A549 (cell line): ENCODE measurements around the gene BAG5. TPM values are rescaled to one million over a fixed set of nuclear protein-coding genes. Genes with fewer than 3 reads are reported as not detected.

Experiments
- ATAC-seq, 2 experiments: fragments of 200-7000 bp in 1 of 2; fragments of >200 bp in 1 of 2; cut with Nextera tagmentation in 1 of 2; cut with Tn5 transposase in 1 of 2; 3 replicates each; pipeline versions ENCODE4 v1.8.0 to v1.9.1; 2018 to 2020; ENCODE audit warnings: mild to moderate bottlenecking in 1 of 2, moderate library complexity in 1 of 2
- CTCF ChIA-PET: fragments of 300-600 bp; sonication (Branson Sonifier 250); formaldehyde crosslinking; extraction: SDS; loops from one replicate; lab custom pipeline; 2021; ENCODE audit warnings: antibody characterized with exemption, inconsistent platforms; lab: Yijun Ruan, JAX
- POLR2A ChIA-PET: fragments of 350-600 bp; formaldehyde crosslinking; extraction: SDS; loops from one replicate; lab custom pipeline; 2021; ENCODE audit warnings: antibody characterized with exemption, inconsistent platforms; lab: Yijun Ruan, JAX
- DNase-seq, 2 experiments: peaks; one replicate each; pipeline versions ENCODE4 v3.0.0 to v3.0.0-alpha.2; 2011 to 2016; ENCODE audit warnings: low read depth in 1 of 2, low spot score in 1 of 2
- FAIRE-seq: peaks from 2 replicates; lab custom pipeline; 2011; peaks lifted over from hg19 to GRCh38; lab: Jason Lieb, UNC
- H3K27ac ChIP-seq, 2 experiments: fragments of >200 bp; sonication (Bioruptor Twin); formaldehyde crosslinking; 3 replicates each; pipeline ENCODE4 v1.5.1; 2016 to 2017
- H3K4me1 ChIP-seq: fragments of >200 bp; sonication (Bioruptor Twin); formaldehyde crosslinking; 3 replicates; pipeline ENCODE4 v1.6.1; 2016
- H3K4me2 ChIP-seq: fragments of >200 bp; sonication (Bioruptor Twin); formaldehyde crosslinking; 3 replicates; pipeline ENCODE4 v1.6.1; 2016
- H3K4me3 ChIP-seq: fragments of >200 bp; sonication (Bioruptor Twin); formaldehyde crosslinking; 3 replicates; pipeline ENCODE4 v1.5.1; 2016
- H3K9me3 ChIP-seq: fragments of >200 bp; sonication (Bioruptor Twin); formaldehyde crosslinking; 3 replicates; pipeline ENCODE4 v1.6.1; 2016
- BHLHE40 ChIP-seq: IDR thresholded peaks from 2 replicates; pipeline ENCODE4 v1.6.1; 2012; ENCODE audit warnings: low read depth, low read length, inconsistent platforms
- CBX8 ChIP-seq: fragments of 200-600 bp; sonication (generic); IDR thresholded peaks from 2 replicates; pipeline ENCODE4 v1.6.1; 2016
- CEBPB ChIP-seq, 2 experiments: fragments of >200 bp in 1 of 2; sonication (Bioruptor Twin) in 1 of 2; formaldehyde crosslinking in 1 of 2; IDR thresholded peaks; 2 replicates each; pipeline ENCODE4 v1.6.1; 2012 to 2016
- CHD2 ChIP-seq: fragments of 150-350 bp; IDR thresholded peaks from 2 replicates; pipeline ENCODE4 v1.6.1; 2014; ENCODE audit warnings: low read length; ENCODE audit not compliant: partially characterized antibody
- CHD4 ChIP-seq: fragments of 200-600 bp; sonication (generic); IDR thresholded peaks from 2 replicates; pipeline ENCODE4 v1.6.1; 2016; ENCODE audit warnings: antibody characterized with exemption, mild to moderate bottlenecking, borderline replicate concordance
- EHF ChIP-seq: fragments of 250-450 bp; sonication (Bioruptor Pico); IDR thresholded peaks from 2 replicates; pipeline ENCODE4 v1.5.0; 2020; ENCODE audit warnings: mild to moderate bottlenecking
- FOSB ChIP-seq: fragments of 250-450 bp; sonication (Bioruptor Pico); IDR thresholded peaks from 2 replicates; pipeline ENCODE4 v1.5.0; 2020; ENCODE audit warnings: mild to moderate bottlenecking, moderate library complexity
- FOSL2 ChIP-seq, 2 experiments: fragments of 450-650 bp in 1 of 2; fragments of >200 bp in 1 of 2; sonication (Bioruptor Twin) in 1 of 2; formaldehyde crosslinking; IDR thresholded peaks; 2 replicates each; pipeline versions ENCODE4 v1.5.0 to v1.6.1; 2016 to 2020; ENCODE audit warnings: mild to moderate bottlenecking in 1 of 2, moderate library complexity in 1 of 2
- GATA3 ChIP-seq: IDR thresholded peaks from 2 replicates; pipeline ENCODE4 v1.6.1; 2012; ENCODE audit warnings: borderline replicate concordance
- HES2 ChIP-seq: fragments of >200 bp; sonication (Bioruptor Twin); formaldehyde crosslinking; IDR thresholded peaks from 2 replicates; pipeline ENCODE4 v1.6.1; 2016
- HEYL ChIP-seq: fragments of 250-450 bp; sonication (Bioruptor Pico); IDR thresholded peaks from 2 replicates; pipeline ENCODE4 v1.8.0; 2021; ENCODE audit warnings: mild to moderate bottlenecking, moderate library complexity
- HMGXB4 ChIP-seq: fragments of 250-450 bp; sonication (Bioruptor Pico); IDR thresholded peaks from 2 replicates; pipeline ENCODE4 v1.5.0; 2021; ENCODE audit warnings: mild to moderate bottlenecking, moderate library complexity, borderline replicate concordance
- KDM5A ChIP-seq: fragments of 200-600 bp; sonication (generic); IDR thresholded peaks from 2 replicates; pipeline ENCODE4 v1.6.1; 2016; ENCODE audit warnings: antibody characterized with exemption, mild to moderate bottlenecking
- MAX ChIP-seq: IDR thresholded peaks from 2 replicates; pipeline ENCODE4 v1.6.1; 2012
- MYC ChIP-seq: IDR thresholded peaks from 2 replicates; pipeline ENCODE4 v1.6.1; 2012; ENCODE audit warnings: mild to moderate bottlenecking, inconsistent platforms, low read length, improper control_type of control experiment, borderline replicate concordance
- NFE2L2 ChIP-seq: fragments of 150-350 bp; conservative IDR thresholded peaks from 2 replicates; pipeline ENCODE4 v1.6.1; 2014; ENCODE audit warnings: low read length
- NR3C1 ChIP-seq: fragments of >200 bp; sonication (Bioruptor Twin); formaldehyde crosslinking; IDR thresholded peaks from 3 replicates; pipeline ENCODE4 v1.6.1; 2017
- POLR2A ChIP-seq: IDR thresholded peaks from 2 replicates; pipeline ENCODE4 v1.6.1; 2012; ENCODE audit warnings: mild to moderate bottlenecking, low read length
- RARB ChIP-seq: fragments of 250-450 bp; sonication (Bioruptor Pico); IDR thresholded peaks from 2 replicates; pipeline ENCODE4 v1.8.0; 2021; ENCODE audit warnings: mild to moderate bottlenecking, moderate library complexity
- RCOR1 ChIP-seq: fragments of 150-350 bp; IDR thresholded peaks from 2 replicates; pipeline ENCODE4 v1.6.1; 2014; ENCODE audit warnings: antibody characterized with exemption, low read length, low read depth
- SREBF2 ChIP-seq: fragments of 450-650 bp; IDR thresholded peaks from 2 replicates; pipeline ENCODE4 v1.6.1; 2014; ENCODE audit warnings: mild to moderate bottlenecking, moderate library complexity
- TFCP2L1 ChIP-seq: fragments of 250-450 bp; sonication (Bioruptor Pico); IDR thresholded peaks from 2 replicates; pipeline ENCODE4 v1.5.0; 2021; ENCODE audit warnings: mild to moderate bottlenecking
- ZNF302 ChIP-seq: fragments of 250-450 bp; sonication (Bioruptor Pico); IDR thresholded peaks from 2 replicates; pipeline ENCODE4 v1.9.0; 2021; ENCODE audit warnings: inconsistent platforms, mild to moderate bottlenecking, moderate library complexity
- ZSCAN20 ChIP-seq: fragments of 250-450 bp; sonication (Bioruptor Pico); IDR thresholded peaks from 2 replicates; pipeline ENCODE4 v1.8.0; 2022; ENCODE audit warnings: mild to moderate bottlenecking, moderate library complexity
- WGBS: methylation state at CpG from one replicate; pipeline ENCODE4 v1.1.6; 2017; ENCODE audit errors: missing lambda C conversion rate; 5-methylcytosine and 5-hydroxymethylcytosine counted together
- polyA plus RNA-seq, 4 experiments: library from polyadenylated mRNA; depleted of rRNA in 3 of 4; stranded (reverse); fragments of >200 nt; fragmentation: RNase III in 1 of 4; extraction: RNeasy Plus Mini Kit Qiagen cat#74134 plus additional on column Dnase treatment in 1 of 4; gene quantifications; 2 replicates in 3 of 4; 3 replicates in 1 of 4; pipeline ENCODE4 v1.2.3, GENCODE V29; 2011 to 2017

The BAG5 gene
- polyA plus RNA-seq, 2 of the 4 experiments (the other 2 are of a cell fraction) = 20.8 to 24.8 TPM

- POLR2A ChIA-PET = no interaction called here
- no peaks in the 10 kb centered on the region for H3K9me3 ChIP-seq
- H3K4me2 ChIP-seq = no peak overlapping the region
- peaks cover 37% of the 10 kb centered on the region for H3K4me1 ChIP-seq
- ATAC-seq (no peak), DNase-seq (no peak)
- 91% methylated on average over 9 of the region's 9 CpGs for WGBS
- TF ChIP-seq EHF (CRISPR knock-in tag) (no peak), ZSCAN20 (CRISPR knock-in tag) (no peak), CHD2 (no peak), SREBF2 (no peak), CEBPB (IDR thresholded peaks at IDR 0.05) (no peak), GATA3 (no peak), NFE2L2 (no peak), HMGXB4 (no peak), HES2 (no peak), FOSB (no peak), ZNF302 (no peak), KDM5A (no peak), RARB (no peak), RCOR1 (no peak), CHD4 (no peak), HEYL (CRISPR knock-in tag) (no peak), MYC (no peak), NR3C1 (no peak), POLR2A (no peak)
- TF ChIP-seq, all 56 proteins: peak for 0
- Histone ChIP-seq H3K4me3 (no peak overlapping the region), H3K27ac (no peak overlapping the region)
- CTCF ChIA-PET = interaction anchor here (6.8 to 9.1 kb wide), 2 partner anchors 12 to 40 kb away, joined by 52 to 100 read pairs; no protein-coding TSS in a partner anchor
- FAIRE-seq = no peak
These were observed 2.7 kb downstream of the BAG5 start for GRCh38 chr14:103559766-103560165.

GRCh38 chr14:103558071-103558882, 4.2 kb downstream of the BAG5 start:
- H3K27ac ChIP-seq = no peak overlapping the region
- POLR2A ChIA-PET = no interaction called here
- no peak for DNase-seq
- H3K9me3 ChIP-seq = no peaks in the 10 kb centered on the region
- CTCF ChIA-PET = interaction anchor here (1.4 to 9.1 kb wide), 6 partner anchors 9 to 58 kb away, joined by 3 to 100 read pairs (median 7); no protein-coding TSS in a partner anchor
- FAIRE-seq = no peak
- peaks cover 27% of the 10 kb centered on the region for H3K4me1 ChIP-seq
- TF ChIP-seq KDM5A = no peak
- no peak for TF ChIP-seq CBX8
- TF ChIP-seq BHLHE40 = no peak
- no peak for TF ChIP-seq TFCP2L1 (CRISPR knock-in tag)
- TF ChIP-seq MAX = no peak
- TF ChIP-seq ZNF302 = no peak
- TF ChIP-seq GATA3 = no peak
- no peak for TF ChIP-seq ZSCAN20 (CRISPR knock-in tag)
- TF ChIP-seq FOSL2 (IDR thresholded peaks at IDR 0.05) = no peak
- TF ChIP-seq FOSL2 (CRISPR knock-in tag; IDR thresholded peaks at IDR 0.05) = no peak
- no peak overlapping the region for H3K4me3 ChIP-seq
- H3K4me2 ChIP-seq = no peak overlapping the region
- ATAC-seq = no peak
- WGBS = 89% methylated on average over 16 of the region's 16 CpGs
